H1 (cell line): ENCODE data around the gene RTL9. TPM values are rescaled to one million over a fixed set of nuclear protein-coding genes. Genes with fewer than 3 reads are reported as not detected.

Source experiments
- CTCF ChIA-PET: fragments of 300-600 bp; sonication (Branson Sonifier 250); formaldehyde crosslinking; loops from one replicate; lab custom pipeline; 2021; ENCODE audit not compliant: partially characterized antibody; lab: Charles Lee
- POLR2A ChIA-PET: fragments of 300-600 bp; sonication (Branson Sonifier 250); formaldehyde crosslinking; loops from one replicate; lab custom pipeline; 2021; ENCODE audit warnings: inconsistent platforms; ENCODE audit not compliant: partially characterized antibody; lab: Charles Lee
- DNase-seq, 2 experiments: peaks; one replicate each; pipeline versions ENCODE4 v3.0.0 to v3.0.0-alpha.2; 2010 to 2022; ENCODE audit warnings: low spot score in 2 of 2, low read depth in 1 of 2, mixed read lengths in 1 of 2
- FAIRE-seq: peaks from 2 replicates; lab custom pipeline; 2011; peaks lifted over from hg19 to GRCh38; lab: Jason Lieb, UNC
- H2AFZ ChIP-seq: 2 replicates; pipeline ENCODE4 v1.8.1; 2012; ENCODE audit warnings: low read length, inconsistent platforms
- H2AK5ac ChIP-seq: 2 replicates; pipeline ENCODE4 v1.6.1; 2013; ENCODE audit warnings: low read depth, low read length
- H2BK120ac ChIP-seq: replicated peaks from 2 replicates; pipeline ENCODE3; 2013; ENCODE audit warnings: low read depth, low read length, inconsistent platforms
- H2BK12ac ChIP-seq: 2 replicates; pipeline ENCODE4 v1.6.1; 2013; ENCODE audit warnings: low read depth, low read length
- H2BK15ac ChIP-seq: 2 replicates; pipeline ENCODE4 v1.6.1; 2013; ENCODE audit warnings: low read length
- H2BK20ac ChIP-seq: 2 replicates; pipeline ENCODE4 v1.6.1; 2013; ENCODE audit warnings: low read length
- H2BK5ac ChIP-seq: 2 replicates; pipeline ENCODE4 v1.6.1; 2013; ENCODE audit warnings: low read depth, low read length
- H3K14ac ChIP-seq: 2 replicates; pipeline ENCODE4 v1.6.1; 2013; ENCODE audit warnings: inconsistent platforms; ENCODE audit not compliant: insufficient read length
- H3K18ac ChIP-seq: 2 replicates; pipeline ENCODE4 v1.6.1; 2013; ENCODE audit warnings: low read length; ENCODE audit errors: extremely low read depth
- H3K23ac ChIP-seq: 2 replicates; pipeline ENCODE4 v1.6.1; 2013; ENCODE audit warnings: inconsistent platforms; ENCODE audit not compliant: insufficient read length
- H3K23me2 ChIP-seq: 2 replicates; pipeline ENCODE4 v1.6.1; 2013; ENCODE audit warnings: low read depth, low read length
- H3K27ac ChIP-seq: 2 replicates; pipeline ENCODE4 v1.6.1; 2011; ENCODE audit warnings: low read depth, low read length, inconsistent platforms
- H3K27me3 ChIP-seq, 4 experiments: replicated peaks in 1 of 4; 1 replicate in 1 of 4; 2 replicates in 3 of 4; pipeline versions ENCODE4 v1.6.1 to v1.8.1; 2011 to 2013; ENCODE audit warnings: low read length in 3 of 4, mild to moderate bottlenecking in 3 of 4, inconsistent platforms in 2 of 4, mixed read lengths in 2 of 4, moderate library complexity in 1 of 4; ENCODE audit not compliant: control insufficient read depth in 3 of 4, insufficient read depth in 3 of 4; ENCODE audit errors: extremely low read depth in 1 of 4
- H3K36me3 ChIP-seq, 4 experiments: 2 replicates each; pipeline versions ENCODE4 v1.6.1 to v1.8.1; 2011 to 2013; ENCODE audit warnings: mild to moderate bottlenecking in 4 of 4, low read length in 3 of 4, moderate library complexity in 2 of 4, control low read depth in 1 of 4, inconsistent platforms in 1 of 4; ENCODE audit not compliant: insufficient read depth in 4 of 4, control insufficient read depth in 2 of 4
- H3K4ac ChIP-seq: replicated peaks from 2 replicates; pipeline ENCODE3; 2013; ENCODE audit warnings: low read length, low read depth, mixed read lengths, inconsistent platforms; ENCODE audit not compliant: insufficient read length
- H3K4me1 ChIP-seq, 4 experiments: replicated peaks in 1 of 4; 1 replicate in 1 of 4; 2 replicates in 3 of 4; pipeline versions ENCODE4 v1.6.1 to v1.8.1; 2011 to 2013; ENCODE audit warnings: low read length in 3 of 4, inconsistent platforms in 2 of 4, mixed read lengths in 1 of 4; ENCODE audit not compliant: insufficient read depth in 4 of 4, control insufficient read depth in 3 of 4
- H3K4me2 ChIP-seq, 2 experiments: 2 replicates each; pipeline versions ENCODE4 v1.6.1 to v1.8.1; 2011 to 2013; ENCODE audit warnings: low read depth in 2 of 2, low read length in 2 of 2, control low read depth in 1 of 2, inconsistent platforms in 1 of 2, mild to moderate bottlenecking in 1 of 2; ENCODE audit not compliant: insufficient read depth in 1 of 2
- H3K4me3 ChIP-seq, 4 experiments: fragments of 200-600, 300-600 bp in 1 of 4; sonication (generic), shearing (Covaris generic), sonication (Bioruptor Twin) in 1 of 4; 2 replicates each; pipeline versions ENCODE4 v1.5.1 to v1.8.1; 2011 to 2016; ENCODE audit warnings: low read length in 4 of 4, low read depth in 3 of 4, control low read depth in 2 of 4, inconsistent platforms in 2 of 4, mild to moderate bottlenecking in 2 of 4, mixed read lengths in 1 of 4, moderate library complexity in 1 of 4; ENCODE audit not compliant: insufficient read depth in 2 of 4; ENCODE audit errors: extremely low read depth in 1 of 4
- H3K56ac ChIP-seq: replicated peaks from 2 replicates; pipeline ENCODE3; 2013; ENCODE audit warnings: low read depth, mild to moderate bottlenecking, mixed read lengths, low read length, inconsistent platforms; ENCODE audit not compliant: insufficient read length
- H3K79me1 ChIP-seq: 2 replicates; pipeline ENCODE4 v1.6.1; 2013; ENCODE audit warnings: low read depth, low read length, control low read depth
- H3K79me2 ChIP-seq, 2 experiments: 2 replicates each; pipeline versions ENCODE4 v1.6.1 to v1.8.1; 2012 to 2013; ENCODE audit warnings: low read length in 2 of 2, mild to moderate bottlenecking in 2 of 2, inconsistent platforms in 1 of 2; ENCODE audit not compliant: insufficient read depth in 2 of 2, control insufficient read depth in 1 of 2
- H3K9ac ChIP-seq, 4 experiments: replicated peaks in 1 of 4; 1 replicate in 1 of 4; 2 replicates in 3 of 4; pipeline versions ENCODE4 v1.6.1 to v1.8.1; 2011 to 2013; ENCODE audit warnings: low read depth in 3 of 4, low read length in 3 of 4, control low read depth in 2 of 4, mild to moderate bottlenecking in 2 of 4, moderate library complexity in 2 of 4, inconsistent platforms in 1 of 4; ENCODE audit errors: extremely low read depth in 1 of 4
- H3K9me3 ChIP-seq, 2 experiments: 2 replicates each; pipeline versions ENCODE4 v1.6.1 to v1.8.1; 2012 to 2013; ENCODE audit warnings: mild to moderate bottlenecking in 2 of 2, moderate library complexity in 2 of 2, control low read depth in 1 of 2, inconsistent platforms in 1 of 2, low read depth in 1 of 2, low read length in 1 of 2, mixed read lengths in 1 of 2; ENCODE audit not compliant: insufficient read depth in 2 of 2
- H4K20me1 ChIP-seq, 2 experiments: replicated peaks in 1 of 2; 2 replicates each; pipeline versions ENCODE3 to v1.8.1; 2011 to 2013; ENCODE audit warnings: inconsistent platforms in 2 of 2, low read length in 2 of 2, mild to moderate bottlenecking in 1 of 2; ENCODE audit not compliant: insufficient read depth in 2 of 2, control insufficient read depth in 1 of 2
- H4K5ac ChIP-seq: 2 replicates; pipeline ENCODE4 v1.6.1; 2013; ENCODE audit warnings: low read length, low read depth, mixed read lengths, inconsistent platforms; ENCODE audit not compliant: insufficient read length
- H4K8ac ChIP-seq: 2 replicates; pipeline ENCODE4 v1.8.0; 2013; ENCODE audit warnings: mild to moderate bottlenecking, moderate library complexity, low read length, inconsistent platforms; ENCODE audit not compliant: insufficient read depth; ENCODE audit errors: extremely low read depth
- H4K91ac ChIP-seq: replicated peaks from 2 replicates; pipeline ENCODE3; 2013; ENCODE audit warnings: low read length, mixed read lengths, inconsistent platforms; ENCODE audit not compliant: insufficient read length
- CTBP2 ChIP-seq: IDR thresholded peaks from 2 replicates; pipeline ENCODE4 v1.7.0; 2011; ENCODE audit warnings: borderline replicate concordance, mild to moderate bottlenecking, moderate library complexity, mixed read lengths, low read length; ENCODE audit not compliant: insufficient read depth, insufficient read length
- EGR1 ChIP-seq: IDR thresholded peaks from 2 replicates; pipeline ENCODE4 v1.6.1; 2011; ENCODE audit warnings: low read depth, low read length, borderline replicate concordance
- EP300 ChIP-seq, 2 experiments: IDR thresholded peaks; 1 replicate in 1 of 2; 2 replicates in 1 of 2; pipeline ENCODE4 v1.6.1; 2011 to 2012; ENCODE audit warnings: low read depth in 2 of 2, low read length in 2 of 2, mild to moderate bottlenecking in 2 of 2, borderline replicate concordance in 1 of 2, inconsistent platforms in 1 of 2, moderate library complexity in 1 of 2
- GABPA ChIP-seq: IDR thresholded peaks from 2 replicates; pipeline ENCODE4 v1.6.1; 2011; ENCODE audit warnings: mild to moderate bottlenecking, low read length, moderate library complexity, borderline replicate concordance; ENCODE audit not compliant: insufficient read depth
- RAD21 ChIP-seq, 2 experiments: IDR thresholded peaks in 1 of 2; conservative IDR thresholded peaks in 1 of 2; 2 replicates each; pipeline ENCODE4 v1.6.1; 2011; ENCODE audit warnings: low read depth in 2 of 2, low read length in 2 of 2, improper control_type of control experiment in 1 of 2, inconsistent platforms in 1 of 2, mild to moderate bottlenecking in 1 of 2, moderate library complexity in 1 of 2
- SP1 ChIP-seq: IDR thresholded peaks from 2 replicates; pipeline ENCODE4 v1.6.1; 2011; ENCODE audit warnings: low read depth, low read length
- ZNF274 ChIP-seq: IDR thresholded peaks from 2 replicates; pipeline ENCODE4 v1.7.0; 2012; ENCODE audit warnings: low read length, borderline replicate concordance; ENCODE audit errors: extremely low read depth
- WGBS, 2 experiments: shearing (Covaris generic) in 1 of 2; methylation state at CpG; one replicate each; pipeline versions ENCODE4 v1.1.6 to v1.1.7; 2013 to 2015; ENCODE audit warnings: low lambda C conversion rate in 2 of 2, mixed read lengths in 2 of 2, inconsistent platforms in 1 of 2, low coverage in 1 of 2, missing lambda C conversion rate in 1 of 2; ENCODE audit not compliant: insufficient replicate concordance in 2 of 2, insufficient coverage in 1 of 2, insufficient read length in 1 of 2; ENCODE audit errors: extremely low coverage in 1 of 2, missing lambda C conversion rate in 1 of 2; 5-methylcytosine and 5-hydroxymethylcytosine counted together
- polyA plus RNA-seq, 7 experiments: library from polyadenylated mRNA; depleted of rRNA in 3 of 7; stranded (reverse) in 5 of 7; unstranded in 2 of 7; fragments of >200 nt in 5 of 7; fragments of 200-250 nt in 2 of 7; gene quantifications; 1 replicate in 5 of 7; 2 replicates in 1 of 7; 4 replicates in 1 of 7; pipeline versions ENCODE4 v1.2.1 to v1.2.3, GENCODE V29; 2011 to 2013; ENCODE audit warnings: missing spikeins in 2 of 7, mixed read lengths in 2 of 7
- total RNA-seq: library from RNA; stranded (reverse); fragmentation: NEBNext Ultra II Directional; extraction: Animal tissue kit (Norgen Biotek cat#: 25700); gene quantifications from 2 replicates; pipeline ENCODE4 v1.2.1, GENCODE V29; 2021

RTL9 gene
- total and polyA plus RNA-seq, 2 of the 8 experiments (the other 6 are each of a cell fraction or from before 2014, with no cell fraction given), result 0.09 to 0.20 TPM

- ChIA-PET CTCF (interaction anchor here (0.7 to 1.8 kb wide), 3 partner anchors 35 to 222 kb away, joined by 4 to 7 read pairs (median 4); no protein-coding TSS in a partner anchor), POLR2A (no interaction called here)
- Histone ChIP-seq H3K27me3 (no peaks in the 10 kb centered on the region), H4K8ac (no peak overlapping the region), H4K5ac (no peak overlapping the region), H3K79me1 (no peaks in the 10 kb centered on the region), H2BK20ac (no peak overlapping the region), H3K23ac (no peak overlapping the region), H2AK5ac (no peak overlapping the region), H4K91ac (no peak overlapping the region), H2BK5ac (no peak overlapping the region), H3K4me2 (no peak overlapping the region), H3K4ac (no peak overlapping the region), H2BK15ac (no peak overlapping the region), H2BK12ac (no peak overlapping the region), H2BK120ac (no peak overlapping the region), H3K4me1 (no peaks in the 10 kb centered on the region), H3K9me3 (no peaks in the 10 kb centered on the region), H3K9ac (no peak overlapping the region), H3K14ac (no peak overlapping the region), H3K23me2 (no peaks in the 10 kb centered on the region), H3K18ac (no peak overlapping the region), H3K36me3 (no peaks in the 10 kb centered on the region), H4K20me1 (no peaks in the 10 kb centered on the region), H3K4me3 (no peak overlapping the region), H3K56ac (no peak overlapping the region), H2AFZ (no peak overlapping the region), H3K79me2 (no peaks in the 10 kb centered on the region), H3K27ac (no peak overlapping the region)
- TF ChIP-seq CTBP2 (no peak), SP1 (no peak), GABPA (no peak), ZNF274 (no peak), EGR1 (no peak), EP300 (IDR thresholded peaks at IDR 0.05; ENCODE audit: borderline replicate concordance in 1 of 2, low read depth in 2 of 2, low read length in 2 of 2) (no peak), RAD21 (IDR thresholded peaks at IDR 0.05 in 1 of 2, conservative IDR thresholded peaks at IDR 0.05 in 1 of 2; ENCODE audit: low read depth in 2 of 2, low read length in 2 of 2) (no peak)
- WGBS, 2 experiments, result 75% methylated on average over 1 of the region's 2 CpGs; no CpG with 5 or more reads in 1 of the 2 experiments
- FAIRE-seq (no peak), DNase-seq (no peak)
These were observed 24.8 kb downstream of the RTL9 start for GRCh38 chrX:110383414-110383813.
